Measurements from ENCODE around the gene PSMB11. TPM values are rescaled to one million over a fixed set of nuclear protein-coding genes. Genes with fewer than 3 reads are reported as not detected.
"Not testable (repeated sequence)": the region's sequence is repeated elsewhere in the genome, so short reads cannot be mapped to it uniquely, and the experiment has no call there.

PSMB11 gene, protein sequence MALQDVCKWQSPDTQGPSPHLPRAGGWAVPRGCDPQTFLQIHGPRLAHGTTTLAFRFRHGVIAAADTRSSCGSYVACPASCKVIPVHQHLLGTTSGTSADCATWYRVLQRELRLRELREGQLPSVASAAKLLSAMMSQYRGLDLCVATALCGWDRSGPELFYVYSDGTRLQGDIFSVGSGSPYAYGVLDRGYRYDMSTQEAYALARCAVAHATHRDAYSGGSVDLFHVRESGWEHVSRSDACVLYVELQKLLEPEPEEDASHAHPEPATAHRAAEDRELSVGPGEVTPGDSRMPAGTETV
- total RNA-seq: not detected

DNA sequence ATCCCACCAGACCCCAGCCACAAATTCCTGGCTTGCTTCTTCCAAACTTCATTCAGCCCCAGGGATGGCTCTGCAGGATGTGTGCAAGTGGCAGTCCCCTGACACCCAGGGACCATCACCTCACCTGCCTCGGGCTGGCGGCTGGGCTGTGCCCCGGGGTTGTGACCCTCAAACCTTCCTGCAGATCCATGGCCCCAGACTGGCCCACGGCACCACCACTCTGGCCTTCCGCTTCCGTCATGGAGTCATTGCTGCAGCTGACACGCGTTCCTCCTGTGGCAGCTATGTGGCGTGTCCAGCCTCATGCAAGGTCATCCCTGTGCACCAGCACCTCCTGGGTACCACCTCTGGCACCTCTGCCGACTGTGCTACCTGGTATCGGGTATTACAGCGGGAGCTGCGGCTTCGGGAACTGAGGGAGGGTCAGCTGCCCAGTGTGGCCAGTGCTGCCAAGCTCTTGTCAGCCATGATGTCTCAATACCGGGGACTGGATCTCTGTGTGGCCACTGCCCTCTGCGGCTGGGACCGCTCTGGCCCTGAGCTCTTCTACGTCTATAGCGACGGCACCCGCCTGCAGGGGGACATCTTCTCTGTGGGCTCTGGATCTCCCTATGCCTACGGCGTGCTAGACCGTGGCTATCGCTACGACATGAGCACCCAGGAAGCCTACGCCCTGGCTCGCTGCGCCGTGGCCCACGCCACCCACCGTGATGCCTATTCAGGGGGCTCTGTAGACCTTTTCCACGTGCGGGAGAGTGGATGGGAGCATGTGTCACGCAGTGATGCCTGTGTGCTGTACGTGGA, at the start of gene PSMB11:
PSMB11 (plus strand) TSS at position 51 of the 804 bp plus-strand sequence; CDS start at position 65, 14 bp downstream.
- intact Hi-C loops (cut with micrococcal nuclease): no loop called here
- Mint-ChIP-seq H3K36me3 (ENCODE audit: low read depth) (no peaks in the 10 kb centered on the region), H3K4me3 (no peak within 1 kb of the TSS), H3K9me3 (no peaks in the 10 kb centered on the region), H3K4me1 (ENCODE audit: low read depth) (no peaks in the 10 kb centered on the region), H3K27me3 (ENCODE audit: low read depth) (no peaks in the 10 kb centered on the region), H3K27ac (no peak within 1 kb of the TSS)
- DNase-seq: no peak
- CTCF ChIA-PET: interaction anchor here (0.6 to 2.2 kb wide), 8 partner anchors 13 to 69 kb away, joined by 3 to 20 read pairs (median 4); partner anchors contain the start of gene CDH24

DNA sequence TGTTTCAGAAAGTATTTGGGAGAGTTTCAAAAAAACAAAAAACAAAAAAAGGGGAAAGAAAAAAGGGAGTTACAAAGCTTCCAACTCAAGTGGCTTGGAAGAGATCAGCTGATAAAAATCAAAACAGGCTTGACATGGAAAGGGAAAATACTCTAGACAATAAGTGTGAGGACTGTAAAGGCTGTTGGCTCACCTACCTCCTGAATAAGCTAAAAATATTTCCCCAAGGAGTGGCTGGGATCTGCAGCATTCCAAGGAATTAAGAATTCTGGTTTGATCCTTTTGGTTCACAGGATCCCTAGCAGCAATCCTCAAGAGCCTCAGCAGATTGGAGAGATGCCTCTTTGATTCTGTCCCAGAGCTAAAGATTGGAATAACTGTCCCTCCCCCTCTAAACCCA, 48.5 kb upstream of the PSMB11 start:
- no peaks in the 10 kb centered on the region for H3K27me3 Mint-ChIP-seq (ENCODE audit: low read depth)
- H3K4me3 Mint-ChIP-seq: no peak overlapping the region
- DNase-seq: no peak
- H3K27ac Mint-ChIP-seq: no peak overlapping the region
- peaks cover 1% of the 10 kb centered on the region for H3K36me3 Mint-ChIP-seq (ENCODE audit: low read depth)
- CTCF ChIA-PET: interaction anchor here (0.6 to 18.5 kb wide), 15 partner anchors 8 to 1225 kb away, joined by 3 to 713 read pairs (median 5); partner anchors contain the start of gene CDH24
- no peaks in the 10 kb centered on the region for H3K9me3 Mint-ChIP-seq
- H3K4me1 Mint-ChIP-seq (ENCODE audit: low read depth): no peaks in the 10 kb centered on the region
- intact Hi-C loops (cut with micrococcal nuclease): no loop called here

DNA sequence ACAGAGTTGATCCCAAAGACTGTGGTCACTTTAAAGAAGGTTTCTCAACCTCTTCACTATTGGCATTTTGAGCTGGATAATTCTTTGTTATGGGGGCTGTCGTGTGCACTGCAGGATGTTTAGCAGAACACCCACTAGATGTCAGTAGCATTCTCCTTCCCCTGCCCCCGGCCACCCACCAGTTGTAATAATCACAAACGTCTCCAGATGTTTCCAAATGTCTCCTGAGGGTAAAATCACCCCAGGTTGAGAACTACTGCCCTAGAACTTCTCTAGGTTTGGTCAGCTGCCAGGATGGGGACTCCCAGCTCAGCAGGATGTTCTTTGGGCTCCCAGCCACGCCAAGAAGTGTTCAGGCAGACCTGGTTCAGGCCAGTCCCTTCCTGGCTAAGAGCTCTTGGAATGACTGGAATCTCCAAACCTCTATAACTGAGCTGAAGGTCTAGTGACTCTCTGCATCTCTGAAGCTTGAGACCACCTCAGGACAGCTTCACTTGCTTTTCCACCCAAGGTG, 47.2 kb upstream of the PSMB11 start:
- Mint-ChIP-seq H3K36me3 (ENCODE audit: low read depth) (peaks cover 1% of the 10 kb centered on the region), H3K27ac (no peak overlapping the region), H3K4me3 (no peak overlapping the region), H3K9me3 (no peaks in the 10 kb centered on the region), H3K27me3 (ENCODE audit: low read depth) (no peaks in the 10 kb centered on the region), H3K4me1 (ENCODE audit: low read depth) (no peaks in the 10 kb centered on the region)
- DNase-seq: peak; percentile 56
- CTCF ChIA-PET: interaction anchor here (0.6 to 18.5 kb wide), 30 partner anchors 9 to 256 kb away, joined by 3 to 713 read pairs (median 5); partner anchors contain the start of genes ACIN1, AJUBA, C14orf119 and CDH24
- intact Hi-C loops (cut with micrococcal nuclease): loop anchor here (1.0 kb wide), 1 partner anchor 63 kb away; no protein-coding TSS in a partner anchor

DNA sequence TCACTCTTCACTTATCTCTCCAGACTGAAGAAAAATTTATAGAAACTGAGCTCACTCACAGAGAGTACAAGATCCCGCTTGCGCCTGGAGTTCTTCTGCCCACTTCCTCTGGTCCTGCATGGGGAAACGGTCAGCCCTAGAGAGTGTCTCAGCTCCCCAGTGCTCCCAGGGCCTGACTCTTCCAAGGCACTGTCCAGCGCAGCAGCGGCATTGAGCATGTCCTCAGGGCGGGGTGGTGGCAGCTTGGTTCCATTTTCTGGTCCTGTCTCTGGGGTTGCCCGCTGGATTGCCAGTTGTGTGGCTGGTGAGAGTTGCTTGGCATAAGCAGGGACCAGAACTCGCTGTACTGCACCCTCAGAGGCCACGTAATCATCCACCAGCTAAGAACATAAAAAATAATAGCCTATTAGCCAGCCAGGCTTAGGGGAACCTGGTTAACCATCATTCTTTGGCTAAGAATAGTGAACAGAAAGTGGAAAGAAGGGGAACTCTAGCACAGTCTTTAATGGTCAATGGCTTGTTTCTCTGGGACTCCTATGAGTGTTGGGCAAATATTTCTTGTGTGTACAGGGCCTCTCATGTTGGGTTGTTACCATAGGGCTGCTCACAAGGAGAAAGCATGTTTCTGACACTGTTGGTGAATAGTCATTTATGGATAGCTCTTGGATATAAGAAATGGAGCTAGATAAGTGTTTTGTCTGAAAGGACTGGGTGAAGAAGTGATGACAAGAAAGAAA, 46.0 kb upstream of the PSMB11 start:
- no peaks in the 10 kb centered on the region for H3K9me3 Mint-ChIP-seq
- H3K4me3 Mint-ChIP-seq: no peak overlapping the region
- peaks cover 1% of the 10 kb centered on the region for H3K36me3 Mint-ChIP-seq (ENCODE audit: low read depth)
- intact Hi-C loops (cut with micrococcal nuclease): no loop called here
- H3K27ac Mint-ChIP-seq: no peak overlapping the region
- DNase-seq: no peak
- H3K27me3 Mint-ChIP-seq (ENCODE audit: low read depth): no peaks in the 10 kb centered on the region
- H3K4me1 Mint-ChIP-seq (ENCODE audit: low read depth): no peaks in the 10 kb centered on the region
- CTCF ChIA-PET: interaction anchor here (0.9 to 18.5 kb wide), 17 partner anchors 8 to 173 kb away, joined by 3 to 713 read pairs (median 8); partner anchors contain the start of genes AJUBA, CDH24, PRMT5 and PSMB11

DNA sequence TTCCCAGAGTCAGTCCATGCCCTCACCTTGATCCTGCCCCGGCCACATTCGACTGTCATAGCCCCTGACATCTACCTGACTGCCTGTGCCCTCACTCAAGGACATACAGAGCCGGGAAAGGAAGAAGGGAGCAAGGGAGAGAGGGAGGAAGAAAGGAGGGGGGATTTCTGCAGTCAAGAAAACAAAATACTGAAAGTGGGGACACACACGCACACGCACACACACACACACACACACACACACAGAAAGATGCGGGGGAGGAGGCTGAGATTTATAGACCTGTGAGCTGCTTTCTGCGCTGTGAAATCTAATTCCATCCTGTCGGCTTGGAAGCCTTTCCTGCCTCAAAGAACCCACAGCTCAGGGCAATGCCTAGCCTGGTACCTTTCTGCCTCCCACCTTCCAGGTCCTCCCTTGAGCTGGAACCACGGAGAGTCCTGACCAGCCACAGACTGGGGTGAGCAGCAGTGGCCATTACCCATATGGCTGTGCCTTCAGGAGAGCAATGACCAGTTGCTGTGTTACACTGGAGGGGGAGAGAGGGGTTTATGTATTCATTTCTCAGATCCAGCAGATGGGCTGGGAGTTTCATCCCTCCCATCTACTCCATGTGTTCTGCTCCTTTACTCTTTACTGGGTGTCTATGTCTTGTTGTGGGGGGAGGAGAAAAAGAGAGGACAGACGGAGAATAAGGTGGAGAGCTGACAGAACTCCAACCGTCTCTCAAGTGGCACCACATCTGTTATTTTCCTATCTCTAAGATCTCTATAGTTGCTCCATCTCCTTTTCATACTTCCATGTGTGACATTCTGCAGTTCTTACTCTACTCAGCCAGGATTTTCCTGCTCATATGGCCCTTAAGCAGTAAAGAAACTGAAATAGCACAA, 45.0 kb upstream of the PSMB11 start:
- H3K36me3 Mint-ChIP-seq (ENCODE audit: low read depth): no peaks in the 10 kb centered on the region
- intact Hi-C loops (cut with micrococcal nuclease): no loop called here
- H3K9me3 Mint-ChIP-seq: no peaks in the 10 kb centered on the region
- H3K27ac Mint-ChIP-seq: no peak overlapping the region
- H3K4me3 Mint-ChIP-seq: no peak overlapping the region
- no peak for DNase-seq
- H3K4me1 Mint-ChIP-seq (ENCODE audit: low read depth): no peaks in the 10 kb centered on the region
- CTCF ChIA-PET: interaction anchor here (0.9 to 18.5 kb wide), 8 partner anchors 10 to 71 kb away, joined by 3 to 713 read pairs (median 16); partner anchors contain the start of genes AJUBA and CDH24
- H3K27me3 Mint-ChIP-seq (ENCODE audit: low read depth): no peaks in the 10 kb centered on the region

DNA sequence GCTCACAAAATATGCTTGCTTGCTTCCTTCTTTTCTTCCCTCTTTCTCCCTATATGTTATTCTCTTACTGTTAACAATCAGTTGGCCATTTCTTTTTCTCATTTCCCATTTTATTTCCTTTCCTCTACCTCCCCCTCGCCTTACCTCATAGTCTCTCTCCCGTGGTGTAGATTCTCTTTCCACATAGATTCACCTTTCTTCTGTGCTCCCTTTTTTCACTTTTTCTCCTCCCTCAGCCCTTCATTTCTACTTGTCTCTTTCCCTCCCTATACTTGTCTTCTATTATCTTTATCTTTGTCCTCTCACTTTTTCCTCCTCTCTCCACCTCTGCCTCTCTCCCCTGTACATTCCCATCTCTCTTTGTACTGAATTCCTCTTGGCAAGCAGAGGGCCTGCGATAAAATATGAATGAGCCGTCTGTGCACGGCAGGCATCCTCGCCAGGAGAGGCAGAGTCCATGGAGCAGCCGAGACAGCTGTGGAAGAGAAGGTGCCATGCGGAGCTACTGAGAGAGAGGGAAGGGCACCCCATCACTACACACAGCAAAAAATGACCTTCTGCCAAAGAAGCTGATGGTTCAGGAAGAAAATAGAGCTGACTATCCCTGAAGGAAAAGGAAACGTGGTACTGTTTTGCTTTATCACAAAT, 44.2 kb upstream of the PSMB11 start:
- H3K36me3 Mint-ChIP-seq (ENCODE audit: low read depth): no peaks in the 10 kb centered on the region
- no peak for DNase-seq
- H3K27ac Mint-ChIP-seq: no peak overlapping the region
- H3K4me1 Mint-ChIP-seq (ENCODE audit: low read depth): no peaks in the 10 kb centered on the region
- H3K4me3 Mint-ChIP-seq: no peak overlapping the region
- no peaks in the 10 kb centered on the region for H3K9me3 Mint-ChIP-seq
- no peaks in the 10 kb centered on the region for H3K27me3 Mint-ChIP-seq (ENCODE audit: low read depth)
- intact Hi-C loops (cut with micrococcal nuclease): no loop called here
- CTCF ChIA-PET: interaction anchor here (7.2 to 18.5 kb wide), 2 partner anchors 12 to 58 kb away, joined by 79 to 713 read pairs; partner anchors contain the start of gene CDH24

DNA sequence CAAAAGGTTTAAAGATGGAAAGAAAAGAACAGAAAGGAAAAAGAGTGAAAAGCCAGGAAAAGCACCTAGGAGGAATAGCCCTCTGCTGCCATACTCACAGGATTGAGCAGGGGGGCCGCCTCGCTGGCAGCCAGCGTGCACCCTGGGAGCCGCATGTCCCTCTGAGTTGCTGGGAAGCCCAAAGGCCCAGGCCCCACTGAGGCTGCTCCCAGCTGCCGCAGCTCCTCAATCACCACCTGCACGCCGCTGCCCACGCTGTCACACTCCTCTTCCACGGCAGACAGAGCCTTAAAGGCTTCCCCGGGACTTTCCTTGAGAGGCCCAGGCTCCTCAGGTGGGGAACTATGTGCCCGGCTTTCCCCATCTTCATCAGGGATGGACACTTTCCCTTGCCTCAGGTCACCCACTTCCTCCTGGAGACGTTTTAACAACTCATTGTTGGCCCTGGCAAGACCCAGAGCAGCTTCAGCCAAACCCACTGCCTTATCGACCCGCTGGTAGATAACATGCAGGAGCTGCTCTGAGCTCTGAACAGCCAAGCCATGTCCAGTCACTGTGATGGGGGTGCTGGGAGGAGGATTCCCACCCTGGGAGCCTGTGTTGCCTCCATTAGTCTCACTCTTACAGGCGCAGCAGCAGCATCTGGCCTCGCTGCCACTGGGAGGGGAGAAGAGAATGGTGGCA, 43.5 kb upstream of the PSMB11 start:
- Mint-ChIP-seq H3K4me1 (ENCODE audit: low read depth) (no peaks in the 10 kb centered on the region), H3K4me3 (no peak overlapping the region), H3K36me3 (ENCODE audit: low read depth) (no peaks in the 10 kb centered on the region), H3K27me3 (ENCODE audit: low read depth) (no peaks in the 10 kb centered on the region), H3K9me3 (no peaks in the 10 kb centered on the region), H3K27ac (no peak overlapping the region)
- DNase-seq: no peak
- CTCF ChIA-PET: interaction anchor here (7.2 kb wide), 1 partner anchor 13 kb away, joined by 79 read pairs; no protein-coding TSS in a partner anchor
- intact Hi-C loops (cut with micrococcal nuclease): no loop called here

DNA sequence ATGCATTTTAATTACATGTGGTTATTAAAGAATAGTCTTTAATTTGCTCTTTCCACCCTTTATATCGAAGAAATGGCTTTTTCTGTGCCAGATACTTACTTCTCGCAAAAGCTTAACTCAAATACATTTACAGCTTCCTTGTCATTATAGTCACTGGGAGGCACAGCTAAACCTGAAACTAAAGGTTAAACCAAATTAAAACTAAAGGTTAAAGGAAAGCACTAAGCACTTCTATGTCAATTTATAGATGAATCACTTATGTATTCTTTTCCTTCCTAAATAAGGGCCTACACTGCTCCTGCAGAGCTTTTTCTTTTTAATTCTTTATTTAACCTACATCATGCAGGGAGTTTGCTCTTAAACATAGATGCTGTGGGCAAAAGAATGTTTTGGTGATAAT, 41.2 kb upstream of the PSMB11 start:
- no peaks in the 10 kb centered on the region for H3K9me3 Mint-ChIP-seq
- CTCF ChIA-PET: interaction anchor here (0.9 to 3.1 kb wide), 8 partner anchors 8 to 75 kb away, joined by 3 to 18 read pairs (median 5); partner anchors contain the start of gene AJUBA
- H3K27ac Mint-ChIP-seq: no peak overlapping the region
- no peak overlapping the region for H3K4me3 Mint-ChIP-seq
- H3K27me3 Mint-ChIP-seq (ENCODE audit: low read depth): no peaks in the 10 kb centered on the region
- no peaks in the 10 kb centered on the region for H3K36me3 Mint-ChIP-seq (ENCODE audit: low read depth)
- intact Hi-C loops (cut with micrococcal nuclease): loop anchor here (10.0 kb wide), 1 partner anchor 1114 kb away; the partner anchor contains the start of genes DCAF11 and NRL
- no peak for DNase-seq
- peaks cover 7% of the 10 kb centered on the region for H3K4me1 Mint-ChIP-seq (ENCODE audit: low read depth)

DNA sequence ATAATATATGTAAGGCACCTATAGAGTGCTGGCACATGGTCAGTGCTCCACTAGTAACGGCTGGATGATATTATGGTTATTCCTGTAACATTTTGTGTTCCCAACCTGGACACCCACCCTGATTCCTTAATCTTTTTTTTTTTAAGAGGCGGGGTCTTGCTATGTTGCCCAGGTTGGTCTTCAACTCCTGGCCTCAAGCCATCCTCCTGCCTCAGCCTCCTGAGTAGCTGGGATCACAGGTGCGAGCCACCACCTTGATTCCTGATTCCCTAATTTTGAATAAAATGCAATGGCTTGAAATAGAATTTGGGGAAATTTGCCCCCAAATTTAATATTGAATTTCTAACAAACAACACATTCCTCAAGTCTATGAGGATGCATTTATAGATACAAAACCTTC, 39.4 kb upstream of the PSMB11 start:
- Mint-ChIP-seq H3K4me3 (no peak overlapping the region), H3K4me1 (ENCODE audit: low read depth) (peaks cover 18% of the 10 kb centered on the region), H3K36me3 (ENCODE audit: low read depth) (peaks cover 4% of the 10 kb centered on the region), H3K9me3 (no peaks in the 10 kb centered on the region), H3K27me3 (ENCODE audit: low read depth) (no peaks in the 10 kb centered on the region), H3K27ac (no peak overlapping the region)
- intact Hi-C loops (cut with micrococcal nuclease): loop anchor here (10.0 kb wide), 1 partner anchor 1112 kb away; the partner anchor contains the start of genes DCAF11 and NRL
- DNase-seq: no peak
- CTCF ChIA-PET: interaction anchor here (0.6 to 3.1 kb wide), 5 partner anchors 16 to 66 kb away, joined by 3 to 9 read pairs (median 3); no protein-coding TSS in a partner anchor

DNA sequence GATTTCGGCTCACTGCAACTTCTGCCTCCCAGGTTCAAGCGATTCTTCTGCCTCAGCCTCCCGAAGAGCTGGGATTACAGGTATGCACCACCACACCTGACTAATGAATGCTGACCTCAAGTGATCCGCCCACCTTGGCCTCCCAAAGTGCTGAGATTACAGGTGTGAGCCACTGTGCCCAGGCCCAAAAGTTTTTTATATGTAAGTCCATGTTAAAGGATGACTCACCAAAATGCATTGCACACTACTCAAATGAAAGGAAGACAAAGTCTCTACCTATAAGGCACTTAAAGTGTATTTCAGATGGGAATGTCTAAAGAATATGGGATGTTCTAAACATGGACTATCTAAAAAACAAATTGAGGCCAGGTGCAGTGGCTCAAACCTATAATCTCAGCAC, 37.7 kb upstream of the PSMB11 start:
- H3K36me3 Mint-ChIP-seq (ENCODE audit: low read depth): not testable (repeated sequence)
- CTCF ChIA-PET: interaction anchor here (0.7 to 1.5 kb wide), 2 partner anchors 9 to 51 kb away, joined by 3 to 6 read pairs; no protein-coding TSS in a partner anchor
- peaks cover 34% of the 10 kb centered on the region for H3K4me1 Mint-ChIP-seq (ENCODE audit: low read depth)

More for the DNA sequence above, 37.7 kb upstream of the PSMB11 start:
- not testable (repeated sequence) for H3K27ac Mint-ChIP-seq; H3K9me3 Mint-ChIP-seq; DNase-seq; H3K27me3 Mint-ChIP-seq (ENCODE audit: low read depth); H3K4me3 Mint-ChIP-seq
- intact Hi-C loops (cut with micrococcal nuclease): loop anchor here (10.0 kb wide), 1 partner anchor 1111 kb away; the partner anchor contains the start of genes DCAF11 and NRL
